K562 (cell line): ENCODE data around the gene ARHGAP22. TPM values are rescaled to one million over a fixed set of nuclear protein-coding genes. Genes with fewer than 3 reads are reported as not detected.

Experiments used
- ASH1L ChIP-seq: fragments of 450-650 bp; IDR thresholded peaks from 2 replicates; pipeline ENCODE4 v1.6.1; 2018; ENCODE audit warnings: borderline replicate concordance, mild to moderate bottlenecking, low read depth; ENCODE audit not compliant: partially characterized antibody
- CHD1 ChIP-seq: fragments of 200-600 bp; sonication (generic); IDR thresholded peaks from one replicate; pipeline ENCODE4 v1.6.1; 2012; ENCODE audit warnings: mild to moderate bottlenecking, moderate library complexity, low read length, inconsistent platforms
- E2F3 ChIP-seq: fragments of 250-450 bp; sonication (Bioruptor Pico); IDR thresholded peaks from 2 replicates; pipeline ENCODE4 v1.4.0; 2020; ENCODE audit warnings: mild to moderate bottlenecking
- GABPB2 ChIP-seq: fragments of 250-450 bp; sonication (Bioruptor Pico); conservative IDR thresholded peaks from 2 replicates; pipeline ENCODE4 v1.5.1; 2021; ENCODE audit warnings: mild to moderate bottlenecking
- NCOA1 ChIP-seq: fragments of 450-650 bp; IDR thresholded peaks from 2 replicates; pipeline ENCODE4 v1.6.1; 2016; ENCODE audit warnings: low read depth
- NFYB ChIP-seq: IDR thresholded peaks from 2 replicates; pipeline ENCODE4 v1.6.1; 2011; ENCODE audit warnings: mild to moderate bottlenecking, moderate library complexity; ENCODE audit not compliant: insufficient read length; ENCODE audit errors: extremely low read depth
- PHB ChIP-seq: fragments of 250-450 bp; sonication (Bioruptor Pico); IDR thresholded peaks from 2 replicates; pipeline ENCODE4 v1.5.0; 2021
- PHF21A ChIP-seq: fragments of 450-650 bp; IDR thresholded peaks from 2 replicates; pipeline ENCODE4 v1.6.1; 2017; ENCODE audit warnings: low read depth, borderline replicate concordance
- RFX5 ChIP-seq: IDR thresholded peaks from 2 replicates; pipeline ENCODE4 v1.6.1; 2011; ENCODE audit warnings: low read depth, mild to moderate bottlenecking, improper control_type of control experiment, low read length
- TAL1 ChIP-seq: fragments of 450-650 bp; IDR thresholded peaks from 2 replicates; pipeline ENCODE4 v1.6.1; 2016; ENCODE audit warnings: mild to moderate bottlenecking
- ZNF217 ChIP-seq: sonication (generic); formaldehyde crosslinking; IDR thresholded peaks from 2 replicates; pipeline ENCODE4 v1.8.0; 2022; ENCODE audit warnings: mild to moderate bottlenecking, missing genetic modification reagents
- ZNF274 ChIP-seq: IDR thresholded peaks from 2 replicates; pipeline ENCODE4 v1.6.1; 2011; ENCODE audit warnings: low read depth, mild to moderate bottlenecking, low read length, moderate library complexity, borderline replicate concordance
- polyA plus RNA-seq, 8 experiments: library from polyadenylated mRNA; depleted of rRNA in 4 of 8; stranded (reverse) in 5 of 8; unstranded in 3 of 8; fragments of >200 nt; fragmentation: Nextera tagmentation in 2 of 8; fragmentation: Illumina TruSeq in 1 of 8; extraction: Ambion mirVana in 2 of 8; extraction: Trizol in 1 of 8; gene quantifications; 2 replicates each; pipeline versions ENCODE4 v1.2.1 to v1.2.3, GENCODE V29; 2011 to 2014; ENCODE audit warnings: inconsistent platforms in 1 of 8, missing spikeins in 1 of 8
- total RNA-seq, 7 experiments: library from RNA; depleted of rRNA in 6 of 7; stranded (reverse); fragments of >200 nt in 6 of 7; fragmentation: Illumina TruSeq in 2 of 7; extraction: Trizol in 2 of 7; gene quantifications; 2 replicates each; pipeline versions ENCODE4 v1.2.1 to v1.2.3, GENCODE V29; 2011 to 2021; ENCODE audit warnings: low replicate concordance in 1 of 7
- TF ChIP-seq, protein P1 (sequence below): fragments of 450-650 bp; IDR thresholded peaks from 2 replicates; pipeline ENCODE4 v1.6.1; 2016; ENCODE audit warnings: antibody characterized with exemption
- TF ChIP-seq, protein P2 (sequence below): sonication (generic); formaldehyde crosslinking; IDR thresholded peaks from 2 replicates; pipeline ENCODE4 v1.5.0; 2020; ENCODE audit warnings: missing genetic modification reagents
- TF ChIP-seq, protein P3 (sequence below): fragments of 450-650 bp; IDR thresholded peaks from one replicate; pipeline ENCODE4 v1.6.1; 2018; ENCODE audit warnings: mild to moderate bottlenecking, moderate library complexity; ENCODE audit not compliant: partially characterized antibody
- TF ChIP-seq, protein P4 (sequence below): fragments of 250-450 bp; sonication (Bioruptor Pico); IDR thresholded peaks from 2 replicates; pipeline ENCODE4 v1.9.0; 2021; ENCODE audit warnings: mild to moderate bottlenecking
- TF ChIP-seq, protein P5 (sequence below), 2 experiments: fragments of 450-650 bp in 1 of 2; sonication (generic) in 1 of 2; formaldehyde crosslinking in 1 of 2; IDR thresholded peaks; 2 replicates each; pipeline versions ENCODE4 v1.7.1 to v1.9.0; 2016 to 2022; ENCODE audit warnings: inconsistent platforms in 1 of 2, mild to moderate bottlenecking in 1 of 2, missing genetic modification reagents in 1 of 2

ARHGAP22 gene
- total and polyA plus RNA-seq, 9 of the 15 experiments (the other 6 are each of a cell fraction or from before 2014, with no cell fraction given) = 1.3 to 28.1 (median 12.7) TPM

DNA sequence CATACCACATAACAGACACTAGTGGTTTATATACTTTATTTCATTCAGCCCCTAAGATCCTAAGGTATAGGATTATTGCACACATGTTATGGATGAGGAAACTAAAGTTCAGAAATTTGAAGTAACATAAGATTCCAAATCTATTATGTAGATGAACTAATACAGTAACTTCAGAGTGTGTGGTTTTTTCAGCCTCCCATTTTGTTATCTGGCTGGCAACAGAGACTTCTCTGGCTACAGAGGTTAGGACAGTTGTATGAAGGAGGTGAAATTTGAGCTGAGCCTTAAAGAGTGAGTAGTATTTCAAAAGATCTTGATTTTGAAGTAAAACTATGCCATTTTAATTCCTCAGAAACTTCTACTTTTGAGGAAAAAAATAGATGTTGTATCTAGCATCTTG lies 173.0 kb downstream of the ARHGAP22 start (continued):
- peak; percentile 64 for TF ChIP-seq TAL1
- TF ChIP-seq NFYB = no peak
- no peak for TF ChIP-seq ZNF274
- TF ChIP-seq PHB (CRISPR knock-in tag) = no peak
- TF ChIP-seq, protein P1, sequence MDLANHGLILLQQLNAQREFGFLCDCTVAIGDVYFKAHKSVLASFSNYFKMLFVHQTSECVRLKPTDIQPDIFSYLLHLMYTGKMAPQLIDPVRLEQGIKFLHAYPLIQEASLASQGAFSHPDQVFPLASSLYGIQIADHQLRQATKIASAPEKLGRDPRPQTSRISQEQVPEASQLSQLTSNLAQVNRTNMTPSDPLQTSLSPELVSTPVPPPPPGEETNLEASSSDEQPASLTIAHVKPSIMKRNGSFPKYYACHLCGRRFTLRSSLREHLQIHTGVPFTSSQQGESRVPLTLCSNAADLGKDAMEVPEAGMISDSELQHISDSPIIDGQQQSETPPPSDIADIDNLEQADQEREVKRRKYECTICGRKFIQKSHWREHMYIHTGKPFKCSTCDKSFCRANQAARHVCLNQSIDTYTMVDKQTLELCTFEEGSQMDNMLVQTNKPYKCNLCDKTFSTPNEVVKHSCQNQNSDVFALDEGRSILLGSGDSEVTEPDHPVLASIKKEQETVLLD = 0 out of 2 replicates have a peak, but pooled peaks have one; percentile 32
- TF ChIP-seq, protein P2, sequence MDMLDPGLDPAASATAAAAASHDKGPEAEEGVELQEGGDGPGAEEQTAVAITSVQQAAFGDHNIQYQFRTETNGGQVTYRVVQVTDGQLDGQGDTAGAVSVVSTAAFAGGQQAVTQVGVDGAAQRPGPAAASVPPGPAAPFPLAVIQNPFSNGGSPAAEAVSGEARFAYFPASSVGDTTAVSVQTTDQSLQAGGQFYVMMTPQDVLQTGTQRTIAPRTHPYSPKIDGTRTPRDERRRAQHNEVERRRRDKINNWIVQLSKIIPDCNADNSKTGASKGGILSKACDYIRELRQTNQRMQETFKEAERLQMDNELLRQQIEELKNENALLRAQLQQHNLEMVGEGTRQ (CRISPR knock-in tag) = no peak
- TF ChIP-seq, protein P3, sequence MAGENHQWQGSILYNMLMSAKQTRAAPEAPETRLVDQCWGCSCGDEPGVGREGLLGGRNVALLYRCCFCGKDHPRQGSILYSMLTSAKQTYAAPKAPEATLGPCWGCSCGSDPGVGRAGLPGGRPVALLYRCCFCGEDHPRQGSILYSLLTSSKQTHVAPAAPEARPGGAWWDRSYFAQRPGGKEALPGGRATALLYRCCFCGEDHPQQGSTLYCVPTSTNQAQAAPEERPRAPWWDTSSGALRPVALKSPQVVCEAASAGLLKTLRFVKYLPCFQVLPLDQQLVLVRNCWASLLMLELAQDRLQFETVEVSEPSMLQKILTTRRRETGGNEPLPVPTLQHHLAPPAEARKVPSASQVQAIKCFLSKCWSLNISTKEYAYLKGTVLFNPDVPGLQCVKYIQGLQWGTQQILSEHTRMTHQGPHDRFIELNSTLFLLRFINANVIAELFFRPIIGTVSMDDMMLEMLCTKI = no peak
- TF ChIP-seq, protein P4, sequence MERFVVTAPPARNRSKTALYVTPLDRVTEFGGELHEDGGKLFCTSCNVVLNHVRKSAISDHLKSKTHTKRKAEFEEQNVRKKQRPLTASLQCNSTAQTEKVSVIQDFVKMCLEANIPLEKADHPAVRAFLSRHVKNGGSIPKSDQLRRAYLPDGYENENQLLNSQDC (CRISPR knock-in tag) = no peak
- TF ChIP-seq, protein P5, sequence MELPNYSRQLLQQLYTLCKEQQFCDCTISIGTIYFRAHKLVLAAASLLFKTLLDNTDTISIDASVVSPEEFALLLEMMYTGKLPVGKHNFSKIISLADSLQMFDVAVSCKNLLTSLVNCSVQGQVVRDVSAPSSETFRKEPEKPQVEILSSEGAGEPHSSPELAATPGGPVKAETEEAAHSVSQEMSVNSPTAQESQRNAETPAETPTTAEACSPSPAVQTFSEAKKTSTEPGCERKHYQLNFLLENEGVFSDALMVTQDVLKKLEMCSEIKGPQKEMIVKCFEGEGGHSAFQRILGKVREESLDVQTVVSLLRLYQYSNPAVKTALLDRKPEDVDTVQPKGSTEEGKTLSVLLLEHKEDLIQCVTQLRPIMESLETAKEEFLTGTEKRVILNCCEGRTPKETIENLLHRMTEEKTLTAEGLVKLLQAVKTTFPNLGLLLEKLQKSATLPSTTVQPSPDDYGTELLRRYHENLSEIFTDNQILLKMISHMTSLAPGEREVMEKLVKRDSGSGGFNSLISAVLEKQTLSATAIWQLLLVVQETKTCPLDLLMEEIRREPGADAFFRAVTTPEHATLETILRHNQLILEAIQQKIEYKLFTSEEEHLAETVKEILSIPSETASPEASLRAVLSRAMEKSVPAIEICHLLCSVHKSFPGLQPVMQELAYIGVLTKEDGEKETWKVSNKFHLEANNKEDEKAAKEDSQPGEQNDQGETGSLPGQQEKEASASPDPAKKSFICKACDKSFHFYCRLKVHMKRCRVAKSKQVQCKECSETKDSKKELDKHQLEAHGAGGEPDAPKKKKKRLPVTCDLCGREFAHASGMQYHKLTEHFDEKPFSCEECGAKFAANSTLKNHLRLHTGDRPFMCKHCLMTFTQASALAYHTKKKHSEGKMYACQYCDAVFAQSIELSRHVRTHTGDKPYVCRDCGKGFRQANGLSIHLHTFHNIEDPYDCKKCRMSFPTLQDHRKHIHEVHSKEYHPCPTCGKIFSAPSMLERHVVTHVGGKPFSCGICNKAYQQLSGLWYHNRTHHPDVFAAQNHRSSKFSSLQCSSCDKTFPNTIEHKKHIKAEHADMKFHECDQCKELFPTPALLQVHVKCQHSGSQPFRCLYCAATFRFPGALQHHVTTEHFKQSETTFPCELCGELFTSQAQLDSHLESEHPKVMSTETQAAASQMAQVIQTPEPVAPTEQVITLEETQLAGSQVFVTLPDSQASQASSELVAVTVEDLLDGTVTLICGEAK (IDR thresholded peaks at IDR 0.05) = no peak
- TF ChIP-seq, protein P5 (CRISPR knock-in tag; IDR thresholded peaks at IDR 0.05) = no peak
- TF ChIP-seq E2F3 (CRISPR knock-in tag) = no peak
- no peak for TF ChIP-seq RFX5
- no peak for TF ChIP-seq ASH1L
- no peak for TF ChIP-seq ZNF217 (CRISPR knock-in tag)
- no peak for TF ChIP-seq CHD1
- no peak for TF ChIP-seq PHF21A
- no peak for TF ChIP-seq GABPB2
- TF ChIP-seq NCOA1 = no peak
